Osteoblast (primary cell): ENCODE results near the gene CAPN5. TPM values are rescaled to one million over a fixed set of nuclear protein-coding genes. Genes with fewer than 3 reads are reported as not detected.

Experiments used
- DNase-seq: peaks from one replicate; pipeline ENCODE4 v3.0.0; 2011; ENCODE audit warnings: low spot score, mixed read lengths; ENCODE audit not compliant: insufficient read length; ENCODE audit errors: missing footprints
- H2AFZ ChIP-seq: 2 replicates; pipeline ENCODE4 v1.6.0; 2011; ENCODE audit warnings: mild to moderate bottlenecking, low read length
- H3K27ac ChIP-seq: 2 replicates; pipeline ENCODE4 v1.5.1; 2011; ENCODE audit warnings: mild to moderate bottlenecking, low read depth, low read length, moderate library complexity
- H3K27me3 ChIP-seq: 2 replicates; pipeline ENCODE4 v1.6.0; 2012; ENCODE audit warnings: mild to moderate bottlenecking, control low read depth, inconsistent platforms, low read length, moderate library complexity; ENCODE audit not compliant: insufficient read depth
- H3K36me3 ChIP-seq: 2 replicates; pipeline ENCODE4 v1.5.1; 2011; ENCODE audit warnings: mild to moderate bottlenecking, low read length, control low read depth, moderate library complexity; ENCODE audit not compliant: insufficient read depth
- H3K4me1 ChIP-seq: 2 replicates; pipeline ENCODE4 v1.5.1; 2011; ENCODE audit warnings: mild to moderate bottlenecking, low read length, control low read depth, moderate library complexity; ENCODE audit not compliant: insufficient read depth
- H3K4me2 ChIP-seq: 2 replicates; pipeline ENCODE4 v1.6.0; 2011; ENCODE audit warnings: mild to moderate bottlenecking, low read length; ENCODE audit not compliant: insufficient read depth
- H3K4me3 ChIP-seq: fragments of 200-600 bp; sonication (generic); 3 replicates; pipeline ENCODE4 v1.5.1; 2012; ENCODE audit warnings: mild to moderate bottlenecking, low read length, inconsistent platforms; ENCODE audit not compliant: insufficient read depth
- H3K79me2 ChIP-seq: 2 replicates; pipeline ENCODE4 v1.6.0; 2012; ENCODE audit warnings: mild to moderate bottlenecking, low read length, control low read depth, inconsistent platforms; ENCODE audit not compliant: insufficient read depth
- H3K9me3 ChIP-seq: 2 replicates; pipeline ENCODE4 v1.5.1; 2011; ENCODE audit warnings: low read depth, low read length, control low read depth
- H4K20me1 ChIP-seq: 2 replicates; pipeline ENCODE4 v1.6.0; 2012; ENCODE audit warnings: mild to moderate bottlenecking, low read length, control low read depth; ENCODE audit not compliant: insufficient read depth
- CTCF ChIP-seq: IDR thresholded peaks from 2 replicates; pipeline ENCODE4 v1.5.1; 2011; ENCODE audit warnings: mild to moderate bottlenecking, low read depth, low read length, moderate library complexity; ENCODE audit errors: extremely low read depth
- total RNA-seq: library from RNA; depleted of rRNA; stranded (reverse); fragments of >200 nt; gene quantifications from 2 replicates; pipeline ENCODE4 v1.2.3, GENCODE V29; 2012

The CAPN5 gene
- total RNA-seq, 1 donor: 6.5 TPM

- Histone ChIP-seq H3K36me3 (no peaks in the 10 kb centered on the region), H2AFZ (no peak overlapping the region), H3K4me3 (no peak overlapping the region), H3K27ac (no peak overlapping the region), H3K4me1 (peaks cover 12% of the 10 kb centered on the region), H3K4me2 (no peak overlapping the region), H4K20me1 (no peaks in the 10 kb centered on the region), H3K9me3 (no peaks in the 10 kb centered on the region), H3K79me2 (no peaks in the 10 kb centered on the region), H3K27me3 (peaks cover 9% of the 10 kb centered on the region)
- DNase-seq: peak; percentile 85
- no peak for TF ChIP-seq CTCF
Observed at GRCh38 chr11:77144196-77144856, 77.6 kb downstream of the CAPN5 start.

GRCh38 chr11:77144857-77145428 lies 78.2 kb downstream of the CAPN5 start:
- H4K20me1 ChIP-seq: no peaks in the 10 kb centered on the region

GRCh38 chr11:77146261-77147035 lies 79.7 kb downstream of the CAPN5 start:
- H4K20me1 ChIP-seq: no peaks in the 10 kb centered on the region
- H3K4me3 ChIP-seq: no peak overlapping the region
- H3K79me2 ChIP-seq: no peaks in the 10 kb centered on the region
- H3K4me2 ChIP-seq: no peak overlapping the region
- no peak overlapping the region for H3K27ac ChIP-seq
- no peak for TF ChIP-seq CTCF
- H2AFZ ChIP-seq: no peak overlapping the region
- peaks cover 9% of the 10 kb centered on the region for H3K27me3 ChIP-seq
- peak; percentile 74 for DNase-seq
- no peaks in the 10 kb centered on the region for H3K9me3 ChIP-seq
- H3K36me3 ChIP-seq: no peaks in the 10 kb centered on the region
- peaks cover 4% of the 10 kb centered on the region for H3K4me1 ChIP-seq

More at GRCh38 chr11:77144857-77145428, 78.2 kb downstream of the CAPN5 start:
- Histone ChIP-seq H3K9me3 (no peaks in the 10 kb centered on the region), H3K27ac (no peak overlapping the region), H3K4me2 (no peak overlapping the region), H3K79me2 (no peaks in the 10 kb centered on the region), H3K36me3 (no peaks in the 10 kb centered on the region), H2AFZ (no peak overlapping the region), H3K27me3 (peaks cover 9% of the 10 kb centered on the region), H3K4me3 (no peak overlapping the region), H3K4me1 (peaks cover 12% of the 10 kb centered on the region)
- peak; percentile 73 for DNase-seq
- no peak for TF ChIP-seq CTCF

GRCh38 chr11:77147036-77147315 lies 80.2 kb downstream of the CAPN5 start:
- H3K4me3 ChIP-seq: no peak overlapping the region
- no peaks in the 10 kb centered on the region for H3K36me3 ChIP-seq
- H3K79me2 ChIP-seq: no peaks in the 10 kb centered on the region
- no peak overlapping the region for H2AFZ ChIP-seq
- no peaks in the 10 kb centered on the region for H3K9me3 ChIP-seq
- TF ChIP-seq CTCF: no peak
- peaks cover 4% of the 10 kb centered on the region for H3K4me1 ChIP-seq
- no peak overlapping the region for H3K4me2 ChIP-seq
- peaks cover 9% of the 10 kb centered on the region for H3K27me3 ChIP-seq
- no peak overlapping the region for H3K27ac ChIP-seq
- no peaks in the 10 kb centered on the region for H4K20me1 ChIP-seq
- DNase-seq: peak; percentile 62
